Measurements from ENCODE around the gene PCDHGA1.
A peak's percentile ranks its signal among the peaks of the same experiment; 100 is the strongest.

PCDHGA1 gene

GRCh38 chr5:141511771-141512325 is 181.5 kb downstream of the PCDHGA1 start:
- TF ChIP-seq CTCF (IDR thresholded peaks at IDR 0.05; ENCODE audit: extremely low read depth, insufficient read depth, missing control alignments), result no peak
- in situ Hi-C loops (cut with MboI; ENCODE audit: low pct_unique_long_range_greater_than_20kb, low sequenced_read_pairs, unreplicated experiment), result no loop called here
- DNase-seq (ENCODE audit: low spot score), result no peak

- DNase-seq (ENCODE audit: low spot score), result peak; percentile 81
- in situ Hi-C loops (cut with MboI; ENCODE audit: low pct_unique_long_range_greater_than_20kb, low sequenced_read_pairs, unreplicated experiment), result no loop called here
- peak; percentile 89 for TF ChIP-seq CTCF (IDR thresholded peaks at IDR 0.05; ENCODE audit: extremely low read depth, insufficient read depth, missing control alignments)
Measured at GRCh38 chr5:141512390-141512910, 182.1 kb downstream of the PCDHGA1 start.

GRCh38 chr5:141512911-141513626 is 182.8 kb downstream of the PCDHGA1 start:
- peak; percentile 40 for DNase-seq (ENCODE audit: low spot score)
- no peak for TF ChIP-seq CTCF (IDR thresholded peaks at IDR 0.05; ENCODE audit: extremely low read depth, insufficient read depth, missing control alignments)
- in situ Hi-C loops (cut with MboI; ENCODE audit: low pct_unique_long_range_greater_than_20kb, low sequenced_read_pairs, unreplicated experiment), result no loop called here

GRCh38 chr5:141513627-141514329 is 183.5 kb downstream of the PCDHGA1 start:
- peak; percentile 62 for DNase-seq (ENCODE audit: low spot score)
- in situ Hi-C loops (cut with MboI; ENCODE audit: low pct_unique_long_range_greater_than_20kb, low sequenced_read_pairs, unreplicated experiment), result no loop called here
- no peak for TF ChIP-seq CTCF (IDR thresholded peaks at IDR 0.05; ENCODE audit: extremely low read depth, insufficient read depth, missing control alignments)

GRCh38 chr5:141514330-141515133 is 184.2 kb downstream of the PCDHGA1 start:
- TF ChIP-seq CTCF (IDR thresholded peaks at IDR 0.05; ENCODE audit: extremely low read depth, insufficient read depth, missing control alignments), result no peak
- DNase-seq (ENCODE audit: low spot score), result peak; percentile 20
- in situ Hi-C loops (cut with MboI; ENCODE audit: low pct_unique_long_range_greater_than_20kb, low sequenced_read_pairs, unreplicated experiment), result no loop called here

- in situ Hi-C loops (cut with MboI; ENCODE audit: low pct_unique_long_range_greater_than_20kb, low sequenced_read_pairs, unreplicated experiment), result no loop called here
- no peak for TF ChIP-seq CTCF (IDR thresholded peaks at IDR 0.05; ENCODE audit: extremely low read depth, insufficient read depth, missing control alignments)
- no peak for DNase-seq (ENCODE audit: low spot score)
Measured at GRCh38 chr5:141515141-141515540, 184.8 kb downstream of the PCDHGA1 start.

All from GM13977 (cell line).